Glomerular endothelial cell (primary cell): ENCODE data around the gene MBD3. TPM values are rescaled to one million over a fixed set of nuclear protein-coding genes. Genes with fewer than 3 reads are reported as not detected.
"Not testable (repeated sequence)": the region's sequence is repeated elsewhere in the genome, so short reads cannot be mapped to it uniquely, and the experiment has no call there.

Source experiments
- DNase-seq: peaks from one replicate; pipeline ENCODE4 v3.0.0-alpha.2; 2011; ENCODE audit warnings: low read depth, low spot score; ENCODE audit errors: extremely low read depth
- total RNA-seq: library from RNA; depleted of rRNA; stranded (reverse); fragments of >200 nt; gene quantifications from 2 replicates; pipeline ENCODE4 v1.2.3, GENCODE V29; 2015

Gene MBD3, protein sequence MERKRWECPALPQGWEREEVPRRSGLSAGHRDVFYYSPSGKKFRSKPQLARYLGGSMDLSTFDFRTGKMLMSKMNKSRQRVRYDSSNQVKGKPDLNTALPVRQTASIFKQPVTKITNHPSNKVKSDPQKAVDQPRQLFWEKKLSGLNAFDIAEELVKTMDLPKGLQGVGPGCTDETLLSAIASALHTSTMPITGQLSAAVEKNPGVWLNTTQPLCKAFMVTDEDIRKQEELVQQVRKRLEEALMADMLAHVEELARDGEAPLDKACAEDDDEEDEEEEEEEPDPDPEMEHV
- total RNA-seq = 110 and 129 TPM in 2 replicates

DNA sequence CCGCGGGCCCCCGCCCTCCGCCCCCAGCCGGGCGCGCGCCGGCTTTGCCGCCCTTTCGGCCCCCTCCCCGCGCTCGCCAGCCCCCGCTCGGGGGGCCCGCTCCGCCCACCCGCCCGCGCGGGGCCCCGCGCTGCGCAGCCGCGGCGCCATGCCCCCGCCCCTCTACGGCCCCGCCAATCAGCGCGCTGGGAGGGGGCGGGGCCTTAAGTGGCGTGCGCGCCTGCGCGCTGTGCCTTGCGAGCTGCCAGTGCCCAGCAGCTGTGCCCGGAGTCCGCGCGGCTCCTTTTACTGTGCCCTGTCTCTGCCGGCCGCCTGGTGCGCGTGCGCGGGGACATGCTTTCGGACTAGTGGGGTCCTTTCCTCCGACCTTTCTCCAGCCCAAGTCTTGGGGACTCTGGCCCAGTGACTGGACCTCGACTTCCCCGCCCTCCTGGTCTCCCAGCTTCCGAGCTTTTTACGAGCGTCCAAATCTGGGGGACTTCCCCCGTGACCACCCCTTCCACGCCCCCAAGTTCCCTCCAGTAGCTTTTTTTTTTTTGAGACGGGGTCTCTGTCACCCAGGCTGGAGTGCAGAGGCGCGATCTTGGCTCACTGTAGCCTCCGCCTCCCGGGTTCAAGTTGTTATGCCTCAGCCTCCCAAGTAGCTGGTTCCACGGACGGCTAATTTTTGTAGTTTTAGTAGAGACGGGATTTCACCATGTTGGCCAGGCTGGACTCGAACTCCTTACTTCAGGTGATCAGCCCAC lies at the start of gene MBD3:
Gene MBD3 (minus strand): TSS at position 111 of the 746 bp plus-strand sequence. CDS start 234 bp downstream, outside the sequence.
- peak; percentile 42 for DNase-seq

DNA sequence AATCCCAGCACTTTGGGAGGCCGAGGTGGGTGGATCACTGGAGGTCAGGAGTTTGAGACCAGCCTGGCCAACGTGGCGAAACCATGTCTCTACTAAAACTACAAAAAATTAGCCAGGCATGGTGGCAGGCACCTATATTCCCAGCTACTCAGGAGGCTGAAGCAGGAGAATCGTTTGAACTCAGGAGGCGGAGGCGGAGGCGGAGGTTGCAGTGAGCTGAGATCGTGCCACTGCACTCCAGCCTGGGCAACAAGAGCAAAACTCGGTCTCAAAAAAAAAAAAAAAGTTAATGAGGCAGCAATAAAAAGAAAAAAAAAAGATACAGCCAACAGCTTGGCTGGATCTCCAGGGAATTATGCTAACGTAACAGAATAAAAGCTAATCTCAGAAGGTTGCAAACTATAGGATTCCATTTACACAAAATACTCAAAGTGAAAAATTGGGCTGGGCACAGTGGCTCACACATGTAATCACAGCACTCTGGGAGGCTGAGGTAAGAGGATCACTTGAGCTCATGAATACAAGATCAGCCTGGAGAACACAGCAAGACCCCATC lies 48.3 kb upstream of the MBD3 start:
- DNase-seq = not testable (repeated sequence)

DNA sequence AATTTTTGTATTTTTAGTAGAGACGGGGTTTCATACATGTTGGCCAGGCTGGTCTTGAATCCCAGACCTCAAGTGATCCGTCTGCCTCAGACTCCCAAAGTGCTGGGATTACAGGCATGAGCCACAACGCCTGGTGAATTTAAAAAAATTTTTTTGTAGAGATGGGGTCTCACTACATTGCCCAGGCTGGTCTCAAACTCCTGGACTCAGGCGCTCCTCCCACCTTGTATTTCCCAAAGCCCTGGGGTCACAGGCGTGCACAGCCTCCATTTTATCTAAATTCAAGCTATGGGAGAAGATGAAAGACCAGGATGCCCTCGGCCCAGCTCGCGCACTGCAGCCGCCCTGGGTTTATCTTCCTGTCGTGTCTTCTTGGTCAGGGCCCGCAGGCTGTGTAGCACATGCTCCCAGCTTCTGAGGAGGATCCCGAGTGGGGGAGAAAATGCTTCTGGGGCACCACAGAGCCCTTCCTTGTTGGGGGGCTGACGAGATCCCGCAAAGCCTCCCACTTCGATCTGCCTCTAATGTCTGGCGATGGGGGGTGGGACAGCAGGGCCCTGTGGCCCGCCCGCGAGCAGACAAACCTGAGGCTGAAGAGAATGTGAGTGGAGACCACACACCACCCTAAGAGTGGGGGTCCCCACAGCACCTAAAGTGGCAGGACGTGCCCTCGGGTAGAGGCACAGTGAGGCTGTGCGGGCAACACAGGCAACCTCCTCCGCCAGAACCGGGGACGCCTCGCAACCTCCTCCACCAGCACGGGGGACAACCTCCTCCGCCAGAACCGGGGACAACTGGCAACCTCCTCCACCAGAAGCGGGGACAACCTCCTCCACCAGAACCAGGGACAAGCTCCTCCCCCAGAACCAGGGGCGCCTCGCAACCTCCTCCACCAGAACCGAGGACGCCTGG lies 43.9 kb upstream of the MBD3 start:
- DNase-seq = no peak

DNA sequence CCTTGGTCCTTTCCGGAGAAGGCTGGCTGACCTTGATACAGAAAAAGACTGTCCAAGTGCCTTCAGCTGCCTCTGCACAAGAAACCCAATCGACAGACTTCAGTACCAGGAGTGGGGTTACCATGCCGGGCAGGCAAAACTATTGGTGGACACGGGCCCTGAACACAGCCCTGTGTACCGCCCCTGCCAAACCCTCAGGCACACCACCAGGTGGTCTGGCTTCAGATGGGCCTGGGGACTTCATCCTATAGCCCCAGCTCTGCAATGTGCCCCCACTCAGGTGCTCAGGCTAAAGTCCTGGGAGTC lies 42.2 kb upstream of the MBD3 start:
- no peak for DNase-seq

DNA sequence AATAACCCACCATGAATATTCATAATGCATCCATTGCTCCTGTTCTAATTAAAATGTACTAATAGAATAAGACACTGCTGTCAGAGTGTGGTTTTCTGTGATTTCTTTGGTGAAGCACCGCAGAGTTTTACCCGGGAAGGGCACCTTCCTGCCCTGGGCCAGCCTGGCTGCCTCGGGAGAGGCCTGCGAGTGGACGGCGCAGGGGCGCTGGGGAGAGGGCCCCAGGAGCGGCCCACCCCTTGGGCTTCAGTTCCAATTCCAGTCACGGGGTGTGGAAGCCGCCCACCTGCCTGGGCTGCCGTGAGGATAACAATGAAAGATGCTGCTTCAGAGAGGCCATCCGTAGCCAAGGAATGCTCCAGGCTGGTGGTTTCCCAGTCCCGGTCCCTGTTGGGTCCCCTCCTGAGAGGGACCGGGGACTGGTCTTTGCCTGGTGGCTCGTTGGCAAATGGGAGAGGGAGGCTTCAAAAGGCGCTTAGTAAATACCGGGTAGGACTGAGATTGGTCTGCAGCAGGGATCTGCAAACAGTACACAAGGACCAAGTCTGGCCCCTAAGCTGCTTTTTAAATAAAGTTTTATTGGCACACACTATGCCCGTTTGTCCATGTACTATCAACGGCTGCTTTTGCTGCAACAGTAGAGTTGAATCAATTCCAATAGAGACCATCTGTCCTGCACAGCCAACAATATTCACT lies 41.7 kb upstream of the MBD3 start:
- DNase-seq = no peak

DNA sequence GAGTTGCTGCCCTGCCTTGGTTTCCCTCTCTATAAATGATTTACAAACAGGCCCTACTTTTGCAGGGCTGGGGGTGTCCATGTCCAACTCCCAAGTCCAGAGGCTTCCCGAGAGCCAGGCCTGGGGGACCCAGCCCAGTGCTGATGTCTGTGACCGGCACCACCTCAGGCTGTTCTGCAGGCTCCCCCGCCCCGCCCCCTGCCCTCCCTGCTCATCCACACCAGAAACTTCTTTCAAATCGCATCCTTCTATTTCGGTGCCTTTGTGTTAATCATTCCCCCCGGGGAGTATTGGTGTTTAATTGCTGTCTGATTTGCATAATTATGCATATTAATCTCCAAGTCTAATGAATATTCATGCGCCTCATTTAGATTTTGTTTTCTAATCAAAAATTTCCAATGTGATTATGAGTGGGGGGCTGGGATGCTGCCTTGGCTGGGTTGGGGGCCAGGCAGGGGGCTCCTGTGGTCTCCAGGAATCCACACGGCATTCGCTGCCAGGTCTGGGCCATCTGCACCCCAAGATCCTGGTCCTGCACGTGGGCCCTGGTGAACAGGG lies 40.7 kb upstream of the MBD3 start:
- no peak for DNase-seq

DNA sequence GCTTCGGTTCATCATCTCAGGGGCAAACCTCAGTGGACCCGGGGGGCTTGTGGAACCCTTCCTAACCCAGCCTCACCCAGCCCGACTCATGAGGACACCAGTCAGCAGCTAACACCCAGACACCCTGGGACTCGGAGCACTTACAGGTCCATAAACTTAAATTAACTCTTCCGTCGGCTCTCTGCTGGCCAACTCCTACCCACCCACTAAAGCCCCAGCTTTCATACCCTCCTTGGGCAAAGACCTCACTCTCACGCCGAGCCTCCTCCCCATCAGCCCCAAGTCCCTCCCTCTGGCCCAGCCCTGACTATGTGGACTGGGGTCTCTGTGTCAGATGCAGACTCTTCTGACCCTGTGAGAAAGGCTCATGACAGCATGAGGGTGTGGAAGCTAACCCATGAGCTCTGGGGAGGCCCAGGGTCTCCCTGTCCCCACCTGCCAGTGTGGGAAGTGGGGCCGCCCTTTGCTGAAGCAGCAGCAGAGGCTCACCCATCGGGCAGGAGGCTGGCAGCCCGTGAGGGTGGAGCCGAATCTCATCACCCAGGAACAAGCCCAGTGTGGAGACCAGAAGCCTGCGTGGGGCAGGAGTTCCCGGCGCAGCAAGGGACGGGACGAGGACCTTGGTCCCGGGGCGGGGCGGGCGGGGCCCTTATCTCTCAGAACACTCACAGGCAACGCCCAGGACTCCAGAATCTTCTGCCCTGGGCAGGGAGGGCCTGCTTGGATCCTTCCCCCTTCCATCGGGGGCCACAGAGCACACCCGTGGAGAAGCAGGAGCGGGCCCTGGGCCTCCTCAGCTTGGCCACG lies 40.0 kb upstream of the MBD3 start:
- no peak for DNase-seq

DNA sequence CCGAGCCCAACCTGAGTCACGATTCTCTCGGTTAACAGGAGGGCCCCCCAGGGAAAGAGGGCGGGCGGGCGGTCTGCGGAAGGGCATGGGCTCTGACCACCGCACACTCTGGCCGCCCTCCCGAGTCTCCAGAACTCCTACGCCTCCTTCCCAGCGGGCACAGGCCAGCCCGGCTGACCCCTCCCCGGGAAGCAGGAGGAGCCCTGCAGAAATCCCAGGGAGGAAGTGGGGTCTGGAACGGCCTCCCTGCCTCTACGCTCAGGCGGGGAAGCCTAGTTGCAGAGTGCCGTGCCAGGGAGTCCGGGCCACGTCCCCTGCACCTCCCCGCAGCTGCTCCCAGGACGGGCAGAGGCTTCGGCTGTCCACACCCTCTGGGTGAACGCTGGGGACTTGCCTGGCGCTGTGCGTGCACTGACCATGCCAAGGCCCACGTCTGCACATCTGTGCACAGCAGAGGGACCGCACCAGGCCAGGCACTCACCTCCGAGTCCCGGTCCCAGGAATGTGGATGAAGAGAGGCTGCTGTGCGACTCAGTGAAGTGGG lies 39.0 kb upstream of the MBD3 start:
- no peak for DNase-seq

DNA sequence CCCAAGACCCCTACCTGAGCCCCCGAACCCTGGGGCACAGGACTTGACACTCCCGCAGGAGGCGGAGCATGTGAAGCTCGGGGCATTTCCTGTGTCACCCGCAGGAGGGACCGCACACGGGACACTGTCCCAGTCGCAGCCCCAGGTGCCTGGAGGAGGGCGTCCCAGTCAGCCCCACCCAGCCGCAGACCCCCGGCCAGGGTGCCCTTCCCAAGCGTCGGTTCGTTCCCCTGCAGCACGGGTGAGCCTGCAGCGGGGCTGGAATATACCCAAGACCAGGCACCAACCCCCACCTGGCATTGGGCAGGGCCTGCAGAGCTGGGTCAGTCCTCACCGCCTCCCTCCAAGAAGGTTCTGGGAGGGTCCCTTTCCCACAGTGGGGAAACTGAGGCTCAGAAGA lies 38.1 kb upstream of the MBD3 start:
- no peak for DNase-seq

DNA sequence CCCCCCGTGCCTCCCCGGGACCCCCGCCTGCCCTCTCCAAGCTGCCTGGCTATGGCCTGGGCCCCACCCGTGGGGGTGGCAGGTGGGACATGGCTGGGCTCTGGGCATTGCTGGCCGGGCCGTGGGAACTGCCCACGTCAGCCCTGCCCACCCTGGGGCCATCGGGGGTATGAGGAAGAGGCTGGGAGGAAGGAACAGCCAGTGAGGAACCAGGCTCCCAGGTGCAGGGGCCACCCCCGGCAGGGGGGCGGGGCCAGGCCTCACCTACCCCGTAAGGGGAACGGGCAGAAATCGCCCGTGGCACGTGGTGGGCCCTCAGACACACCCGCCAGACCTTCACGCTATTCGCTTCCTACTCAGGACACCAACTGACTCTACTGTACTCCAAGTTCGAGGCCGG lies 37.3 kb upstream of the MBD3 start:
- no peak for DNase-seq

DNA sequence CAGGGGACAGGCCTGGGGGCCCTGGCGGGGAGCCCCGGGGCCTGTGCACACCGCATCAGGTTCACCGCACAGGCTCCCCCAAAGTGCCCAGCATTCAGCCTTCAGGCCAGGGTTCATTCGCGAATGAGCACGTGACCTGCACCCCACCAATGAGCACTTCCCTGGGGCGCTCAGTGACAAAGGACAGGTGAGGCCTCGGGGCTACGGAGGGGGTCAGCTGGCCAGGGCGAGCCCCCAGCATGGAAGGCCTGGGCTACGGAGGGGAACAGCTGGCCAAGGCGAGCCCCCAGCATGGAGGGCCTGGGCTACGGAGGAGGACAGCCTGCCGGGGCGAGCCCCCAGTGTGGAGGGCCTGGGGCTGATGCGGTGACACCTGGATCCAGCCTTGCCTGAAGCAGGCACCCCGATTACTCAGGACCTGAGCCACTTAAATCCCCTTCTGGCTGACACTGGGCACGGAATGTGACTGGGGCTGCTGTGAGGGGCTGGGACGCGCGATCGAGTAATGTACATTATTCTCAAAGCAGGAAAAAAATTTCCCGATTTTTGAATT lies 36.7 kb upstream of the MBD3 start:
- DNase-seq = no peak

DNA sequence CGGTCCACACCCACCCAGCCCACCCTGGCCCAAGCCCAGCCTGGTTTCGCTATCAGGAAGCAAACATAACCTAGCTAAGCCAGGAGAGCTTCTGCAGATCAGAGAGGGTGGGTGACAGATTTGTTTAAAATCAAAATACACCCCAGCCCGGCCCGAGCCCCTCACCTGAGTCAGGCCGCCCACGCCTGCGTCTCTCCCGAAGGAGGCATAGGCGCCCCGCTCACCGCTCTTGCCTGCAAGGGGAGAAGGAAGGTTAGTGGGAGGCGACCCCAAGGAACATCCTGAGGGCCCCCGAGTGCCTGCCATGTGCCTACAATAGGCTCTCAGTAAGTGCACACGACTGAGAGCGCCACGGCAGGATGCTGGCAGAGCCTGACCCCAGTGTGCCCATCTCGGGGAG lies 34.5 kb upstream of the MBD3 start:
- no peak for DNase-seq

DNA sequence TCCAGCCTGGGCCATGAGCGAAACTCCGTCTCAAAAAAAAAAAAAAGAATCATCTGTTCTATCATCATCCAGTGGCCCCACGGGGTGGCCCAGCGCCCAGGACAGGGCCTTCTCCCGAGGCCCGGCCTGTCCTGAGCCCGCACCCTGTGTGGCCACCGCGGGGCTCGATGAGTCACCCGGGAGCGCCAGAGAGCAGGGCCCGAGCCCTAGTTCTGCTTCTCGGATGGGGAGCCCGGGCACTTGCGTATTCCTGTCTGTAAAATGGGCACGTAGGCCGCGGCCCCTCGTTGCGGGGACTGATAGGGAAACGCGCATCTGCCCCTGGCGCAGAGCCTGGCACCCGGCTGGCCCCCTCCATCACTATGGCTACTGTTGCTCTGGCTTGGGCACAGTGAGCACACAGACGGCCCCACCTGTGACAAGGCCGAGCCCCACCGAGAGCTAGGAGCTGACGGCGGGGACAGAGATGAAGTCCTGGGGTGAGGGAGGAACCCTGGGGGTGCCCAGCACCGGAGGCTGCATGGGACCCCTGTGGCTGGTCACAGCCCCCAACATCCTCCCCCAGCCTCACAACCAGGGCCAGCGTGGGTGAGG lies 33.8 kb upstream of the MBD3 start:
- DNase-seq = no peak

DNA sequence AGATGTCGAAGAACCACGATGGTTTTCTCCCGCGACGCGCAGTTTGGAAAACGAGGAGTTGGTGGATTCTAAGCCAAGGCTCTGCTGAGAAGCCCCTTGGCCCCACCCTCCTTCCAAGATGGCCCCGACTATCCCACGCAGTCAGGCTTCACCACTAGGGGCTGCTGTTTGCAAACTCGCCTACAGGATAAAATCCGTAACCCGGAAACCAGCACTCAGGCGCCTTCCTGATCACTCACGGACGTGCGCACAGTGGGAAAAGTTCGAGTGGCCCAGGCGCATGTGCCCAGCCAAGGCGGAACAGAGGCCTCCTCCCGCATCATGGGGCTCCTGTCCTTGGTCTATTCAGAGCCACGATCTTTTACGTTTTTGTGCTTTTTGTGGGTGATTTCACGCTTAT lies 31.8 kb upstream of the MBD3 start:
- DNase-seq = peak; percentile 23

DNA sequence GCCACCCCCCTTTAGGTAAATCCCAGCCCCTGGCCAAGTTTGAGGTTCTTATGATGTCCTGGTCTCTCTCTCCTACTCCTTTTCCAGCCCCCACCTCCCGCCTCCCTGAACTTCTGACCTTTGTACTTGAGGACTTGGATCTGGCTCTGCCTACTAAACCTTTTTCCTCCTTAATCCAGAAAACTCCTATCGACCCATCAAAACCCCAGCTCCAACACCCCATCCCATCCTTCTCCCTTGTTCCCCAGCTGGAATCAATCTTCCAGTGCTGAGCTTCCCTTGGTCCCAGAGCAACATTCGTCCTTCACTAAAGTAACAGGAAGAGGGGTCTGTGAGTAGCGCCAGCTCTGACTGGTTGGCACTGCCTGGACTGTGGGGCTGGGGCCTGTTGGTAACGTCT lies 29.9 kb upstream of the MBD3 start:
- no peak for DNase-seq

DNA sequence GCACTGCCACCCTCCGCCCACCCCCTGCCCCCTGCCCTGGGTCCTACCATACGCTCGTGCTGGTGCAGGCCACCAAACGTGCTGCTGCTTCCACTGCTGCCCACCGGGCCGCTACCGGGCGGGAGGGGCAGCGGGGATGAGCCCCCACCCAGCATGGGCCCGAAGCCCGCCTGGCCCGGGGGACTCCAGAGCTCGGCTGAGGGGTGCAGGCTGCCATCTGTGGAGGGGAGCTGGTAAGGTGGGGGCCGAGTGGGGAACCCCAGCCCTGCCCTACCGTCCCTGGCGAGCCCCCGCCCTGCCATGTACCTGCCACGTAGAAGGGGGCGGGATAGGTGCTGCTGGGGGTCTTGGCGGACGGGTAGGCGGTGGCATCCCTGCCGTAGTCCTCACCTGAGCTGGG lies 29.3 kb upstream of the MBD3 start:
- DNase-seq = no peak

DNA sequence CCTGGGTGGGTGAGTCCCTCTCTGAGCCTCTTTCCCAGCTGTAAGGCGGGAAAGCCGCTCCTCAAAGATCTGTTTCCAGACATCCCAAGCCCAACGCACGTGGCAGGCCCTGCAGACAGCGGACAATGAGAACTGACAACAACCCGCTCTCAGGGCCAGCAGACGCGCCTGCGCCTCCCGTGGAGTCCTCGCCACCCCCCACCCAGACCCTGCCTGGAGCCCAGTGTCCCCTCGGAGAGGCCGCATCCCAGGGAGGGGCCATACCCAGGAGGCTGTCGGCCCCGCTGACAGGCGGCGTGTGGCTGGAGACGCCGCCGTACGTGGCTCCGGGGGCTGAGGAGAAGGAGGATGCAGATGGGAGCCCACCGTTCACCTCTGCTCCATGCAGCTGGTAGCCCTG lies 28.9 kb upstream of the MBD3 start:
- DNase-seq = no peak

DNA sequence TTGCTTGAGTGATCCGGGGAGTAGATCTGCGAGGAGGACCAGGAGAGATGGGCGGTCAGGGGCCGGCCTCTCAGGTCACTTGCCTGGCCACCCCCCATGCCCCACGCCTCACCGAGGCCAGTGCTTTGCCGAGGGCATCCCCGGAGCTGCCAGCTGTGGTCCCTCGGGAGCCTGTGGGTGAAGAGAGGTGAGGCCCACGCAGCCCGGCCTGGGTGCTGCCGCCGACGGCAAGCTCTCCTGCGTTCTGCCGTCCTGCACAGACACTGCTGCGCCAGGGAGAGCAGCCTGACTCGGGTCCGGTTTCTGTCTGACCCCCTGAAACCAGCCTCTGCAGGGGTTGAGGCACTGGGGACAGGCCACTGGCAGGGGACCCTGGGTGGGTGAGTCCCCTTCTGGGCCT lies 28.4 kb upstream of the MBD3 start:
- no peak for DNase-seq

DNA sequence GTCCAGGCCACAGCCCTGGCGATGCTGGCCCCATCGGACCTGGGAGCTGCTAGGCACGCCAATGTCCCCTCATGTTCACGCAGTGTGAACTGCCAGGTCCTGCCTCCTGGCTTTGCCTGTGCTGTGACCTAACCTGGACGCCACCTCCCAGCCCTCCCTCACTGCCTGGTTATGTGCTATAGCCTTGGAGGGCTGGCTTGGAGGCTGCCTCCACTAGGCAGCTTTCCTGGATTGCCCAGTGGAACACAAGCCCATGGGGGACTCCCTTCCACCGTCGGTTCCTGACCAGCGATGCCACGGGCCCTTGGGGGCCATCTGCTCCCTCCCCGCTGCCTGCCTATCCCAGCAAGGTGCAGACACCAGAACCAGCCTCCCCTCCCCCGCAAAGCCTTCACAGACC lies 27.8 kb upstream of the MBD3 start:
- no peak for DNase-seq
